H9 (cell line): ENCODE measurements around the gene PLEKHA5. TPM values are rescaled to one million over a fixed set of nuclear protein-coding genes. Genes with fewer than 3 reads are reported as not detected.
"Not testable (repeated sequence)": the region's sequence is repeated elsewhere in the genome, so short reads cannot be mapped to it uniquely, and the experiment has no call there.

ENCODE experiments used
- DNase-seq: peaks from one replicate; pipeline ENCODE4 v3.0.0-alpha.2; 2017
- H2AFZ ChIP-seq: one replicate; pipeline ENCODE4 v1.6.1; 2013; ENCODE audit warnings: mild to moderate bottlenecking, low read length, control low read depth, moderate library complexity
- H2AK5ac ChIP-seq: 2 replicates; pipeline ENCODE4 v1.6.1; 2013; ENCODE audit warnings: low read length, control low read depth, mixed read lengths; ENCODE audit not compliant: insufficient read length
- H2BK120ac ChIP-seq: one replicate; pipeline ENCODE4 v1.6.1; 2013; ENCODE audit warnings: low read depth, mild to moderate bottlenecking, low read length, control low read depth, inconsistent platforms; ENCODE audit not compliant: poor library complexity, severe bottlenecking
- H2BK12ac ChIP-seq: 2 replicates; pipeline ENCODE4 v1.6.1; 2013; ENCODE audit warnings: low read length, control low read depth, mixed read lengths, low read depth; ENCODE audit not compliant: insufficient read length
- H2BK15ac ChIP-seq: 2 replicates; pipeline ENCODE4 v1.6.1; 2013; ENCODE audit warnings: low read depth, low read length, control low read depth
- H2BK20ac ChIP-seq: one replicate; pipeline ENCODE4 v1.6.1; 2013; ENCODE audit warnings: low read depth, mild to moderate bottlenecking, low read length, control low read depth, inconsistent platforms; ENCODE audit not compliant: poor library complexity, severe bottlenecking
- H2BK5ac ChIP-seq: 2 replicates; pipeline ENCODE4 v1.6.1; 2013; ENCODE audit warnings: low read length, control low read depth, mixed read lengths; ENCODE audit not compliant: insufficient read length
- H3K14ac ChIP-seq: 2 replicates; pipeline ENCODE4 v1.6.1; 2013; ENCODE audit warnings: low read length, control low read depth; ENCODE audit not compliant: insufficient read depth
- H3K18ac ChIP-seq: 2 replicates; pipeline ENCODE4 v1.6.1; 2013; ENCODE audit warnings: low read depth, mild to moderate bottlenecking, mixed read lengths, low read length, control low read depth; ENCODE audit not compliant: insufficient read length
- H3K23ac ChIP-seq: 2 replicates; pipeline ENCODE4 v1.6.1; 2013; ENCODE audit warnings: low read length, control low read depth, mixed read lengths, low read depth; ENCODE audit not compliant: insufficient read length
- H3K23me2 ChIP-seq: 2 replicates; pipeline ENCODE4 v1.6.1; 2013; ENCODE audit warnings: low read depth, mild to moderate bottlenecking, mixed read lengths, low read length, control low read depth; ENCODE audit not compliant: insufficient read length, poor library complexity, severe bottlenecking
- H3K27ac ChIP-seq: 2 replicates; pipeline ENCODE4 v1.5.1; 2013; ENCODE audit warnings: low read length, control low read depth, mixed read lengths, low read depth; ENCODE audit not compliant: insufficient read length
- H3K27me3 ChIP-seq: 2 replicates; pipeline ENCODE4 v1.6.1; 2013; ENCODE audit warnings: low read length, control low read depth, inconsistent platforms; ENCODE audit not compliant: insufficient read depth
- H3K4ac ChIP-seq: 2 replicates; pipeline ENCODE4 v1.6.1; 2013; ENCODE audit warnings: low read depth, mild to moderate bottlenecking, control low read depth, inconsistent platforms, low read length, moderate library complexity
- H3K4me1 ChIP-seq: 2 replicates; pipeline ENCODE4 v1.6.1; 2013; ENCODE audit warnings: low read length, control low read depth, inconsistent platforms; ENCODE audit not compliant: insufficient read depth
- H3K4me2 ChIP-seq: 2 replicates; pipeline ENCODE4 v1.6.1; 2013; ENCODE audit warnings: low read length, control low read depth, mixed read lengths; ENCODE audit not compliant: insufficient read length, insufficient read depth
- H3K56ac ChIP-seq: 2 replicates; pipeline ENCODE4 v1.6.1; 2013; ENCODE audit warnings: low read depth, mild to moderate bottlenecking, mixed read lengths, low read length, control low read depth; ENCODE audit not compliant: insufficient read length
- H3K79me1 ChIP-seq: 2 replicates; pipeline ENCODE4 v1.6.1; 2013; ENCODE audit warnings: low read depth, mild to moderate bottlenecking, moderate library complexity, low read length, control low read depth, inconsistent platforms; ENCODE audit not compliant: insufficient read depth, poor library complexity, severe bottlenecking
- H3K79me2 ChIP-seq: 2 replicates; pipeline ENCODE4 v1.6.1; 2013; ENCODE audit warnings: low read length, control low read depth, inconsistent platforms; ENCODE audit not compliant: insufficient read depth
- H3K9ac ChIP-seq: 2 replicates; pipeline ENCODE4 v1.6.1; 2013; ENCODE audit warnings: low read length, control low read depth, mixed read lengths; ENCODE audit not compliant: insufficient read length; ENCODE audit errors: extremely low read depth
- H3K9me3 ChIP-seq: one replicate; pipeline ENCODE4 v1.6.1; 2013; ENCODE audit warnings: low read depth, low read length, inconsistent platforms; ENCODE audit not compliant: control insufficient read depth
- H3T11ph ChIP-seq: one replicate; pipeline ENCODE4 v1.6.1; 2013; ENCODE audit warnings: mild to moderate bottlenecking, low read length, control low read depth, inconsistent platforms
- H4K20me1 ChIP-seq: one replicate; pipeline ENCODE4 v1.6.1; 2013; ENCODE audit not compliant: control insufficient read depth, insufficient read length, insufficient read depth
- H4K5ac ChIP-seq: 2 replicates; pipeline ENCODE4 v1.6.1; 2013; ENCODE audit warnings: low read depth, mild to moderate bottlenecking, mixed read lengths, low read length, control low read depth; ENCODE audit not compliant: insufficient read length
- H4K8ac ChIP-seq: replicated peaks from 2 replicates; pipeline ENCODE4 v1.6.1; 2013; ENCODE audit warnings: low read length, control low read depth, mixed read lengths, low read depth; ENCODE audit not compliant: insufficient read length
- H4K91ac ChIP-seq: 2 replicates; pipeline ENCODE4 v1.6.1; 2013; ENCODE audit warnings: low read depth, mild to moderate bottlenecking, moderate library complexity, mixed read lengths, low read length, control low read depth; ENCODE audit not compliant: insufficient read length
- H3K27ac Mint-ChIP-seq, 3 experiments: 2 replicates in 2 of 3; 3 replicates in 1 of 3; pipeline ENCODE4 v1.8.0; 2020 to 2021; ENCODE audit warnings: mixed read lengths in 3 of 3, mild to moderate bottlenecking in 1 of 3, moderate library complexity in 1 of 3
- H3K27me3 Mint-ChIP-seq: 2 replicates; pipeline ENCODE4 v1.8.0; 2021; ENCODE audit warnings: low read depth, mild to moderate bottlenecking, moderate library complexity, mixed read lengths
- H3K36me3 Mint-ChIP-seq, 3 experiments: 2 replicates in 2 of 3; 3 replicates in 1 of 3; pipeline ENCODE4 v1.8.0; 2020 to 2021; ENCODE audit warnings: low read depth in 3 of 3, mixed read lengths in 3 of 3; ENCODE audit not compliant: insufficient read depth in 1 of 3
- H3K4me1 Mint-ChIP-seq, 2 experiments: 2 replicates each; pipeline ENCODE4 v1.8.0; 2020; ENCODE audit warnings: mixed read lengths in 2 of 2
- H3K4me3 Mint-ChIP-seq, 2 experiments: 2 replicates in 1 of 2; 3 replicates in 1 of 2; pipeline ENCODE4 v1.8.0; 2020 to 2021; ENCODE audit warnings: mild to moderate bottlenecking in 2 of 2, mixed read lengths in 2 of 2, moderate library complexity in 1 of 2
- H3K9me3 Mint-ChIP-seq, 2 experiments: 2 replicates in 1 of 2; 3 replicates in 1 of 2; pipeline ENCODE4 v1.8.0; 2020; ENCODE audit warnings: mild to moderate bottlenecking in 2 of 2, mixed read lengths in 2 of 2, moderate library complexity in 1 of 2
- CTCF ChIP-seq: fragments of 200-600 bp; sonication (generic); conservative IDR thresholded peaks from 3 replicates; pipeline ENCODE4 v1.8.0; 2021; ENCODE audit warnings: antibody characterized with exemption, mild to moderate bottlenecking
- WGBS: extraction: QIAGEN DNeasy Blood & Tissue Kit; methylation state at CpG from one replicate; pipeline ENCODE4 v1.1.7; 2013; ENCODE audit warnings: missing lambda C conversion rate, low lambda C conversion rate, mixed read lengths; ENCODE audit not compliant: insufficient read length; ENCODE audit errors: extremely low coverage; 5-methylcytosine and 5-hydroxymethylcytosine counted together
- total RNA-seq: library from RNA; stranded (reverse); gene quantifications from 2 replicates; pipeline ENCODE4 v1.2.1, GENCODE V29; 2021

Gene PLEKHA5
- total RNA-seq, 1 experiment from 2014 or later, result 86.7 TPM

GRCh38 chr12:19304149-19304750, 174.7 kb downstream of the PLEKHA5 start:
- H3K4ac ChIP-seq, result no peak overlapping the region
- H3K27me3 ChIP-seq, result no peaks in the 10 kb centered on the region
- H2BK12ac ChIP-seq, result no peak overlapping the region
- peaks cover 2 to 7% of the 10 kb centered on the region in 2 experiments; a peak in 3 of 4 replicates for H3K4me1 Mint-ChIP-seq
- no peak overlapping the region for H3K23ac ChIP-seq
- H3K79me1 ChIP-seq, result no peaks in the 10 kb centered on the region
- no peak overlapping the region for H3K27ac ChIP-seq
- no peak overlapping the region for H3K27ac Mint-ChIP-seq
- H3K9me3 ChIP-seq, result no peaks in the 10 kb centered on the region
- no CpG with 5 or more reads among the region's 10 CpGs for WGBS
- H2AK5ac ChIP-seq, result no peak overlapping the region
- H3K27me3 Mint-ChIP-seq, result no peaks in the 10 kb centered on the region
- no peak overlapping the region for H4K8ac ChIP-seq
- no peaks in the 10 kb centered on the region for H4K20me1 ChIP-seq
- no peak overlapping the region for H4K5ac ChIP-seq
- no peak overlapping the region for H3K18ac ChIP-seq
- H4K91ac ChIP-seq, result no peak overlapping the region
- no peak overlapping the region for H3K14ac ChIP-seq
- no peak overlapping the region for H3K9ac ChIP-seq
- no peak overlapping the region for H3T11ph ChIP-seq
- H3K23me2 ChIP-seq, result no peaks in the 10 kb centered on the region
- no peak overlapping the region for H3K4me2 ChIP-seq
- no peak overlapping the region for H3K56ac ChIP-seq
- no peak for TF ChIP-seq CTCF
- H3K4me1 ChIP-seq, result peaks cover 2% of the 10 kb centered on the region; the same call in 1 of the 2 replicates
- no peaks in the 10 kb centered on the region for H3K79me2 ChIP-seq
- no peak overlapping the region for H2BK5ac ChIP-seq
- H3K36me3 Mint-ChIP-seq, result peaks cover 14 to 60% (median 28%) of the 10 kb centered on the region in 3 experiments; a peak in 6 of 7 replicates
- H3K9me3 Mint-ChIP-seq, result peaks cover 0 to 8% of the 10 kb centered on the region in 2 experiments; a peak in 1 of 5 replicates
- no peak overlapping the region for H2AFZ ChIP-seq
- no peak overlapping the region for H3K4me3 Mint-ChIP-seq
- no peak for DNase-seq
- H2BK15ac ChIP-seq, result no peak overlapping the region
- no peak overlapping the region for H2BK20ac ChIP-seq
- no peak overlapping the region for H2BK120ac ChIP-seq

- not testable (repeated sequence) for H3K4ac ChIP-seq, H2BK12ac ChIP-seq, H4K20me1 ChIP-seq, H4K5ac ChIP-seq, H3K27ac Mint-ChIP-seq, H3K27ac ChIP-seq, H3K4me1 Mint-ChIP-seq, H3K27me3 Mint-ChIP-seq, H2AK5ac ChIP-seq, H3K9me3 ChIP-seq, H4K8ac ChIP-seq, DNase-seq, H3K4me3 Mint-ChIP-seq, H3T11ph ChIP-seq, H3K4me2 ChIP-seq, H3K79me1 ChIP-seq, H3K79me2 ChIP-seq, H3K14ac ChIP-seq, H3K27me3 ChIP-seq, H2BK120ac ChIP-seq, H2BK15ac ChIP-seq, H3K23me2 ChIP-seq, H2BK20ac ChIP-seq, H2AFZ ChIP-seq, H3K23ac ChIP-seq, H2BK5ac ChIP-seq, H3K56ac ChIP-seq, H3K9ac ChIP-seq, H4K91ac ChIP-seq, H3K9me3 Mint-ChIP-seq, H3K18ac ChIP-seq, H3K4me1 ChIP-seq
- no CpG with 5 or more reads among the region's 14 CpGs for WGBS
- peaks cover 9 to 49% (median 20%) of the 10 kb centered on the region in 3 experiments; a peak in 6 of 7 replicates for H3K36me3 Mint-ChIP-seq
These were observed 176.1 kb downstream of the PLEKHA5 start for GRCh38 chr12:19305621-19306020.
